Measurements from ENCODE around the gene FOXP1.
A peak's percentile ranks its signal among the peaks of the same experiment; 100 is the strongest.

DNA sequence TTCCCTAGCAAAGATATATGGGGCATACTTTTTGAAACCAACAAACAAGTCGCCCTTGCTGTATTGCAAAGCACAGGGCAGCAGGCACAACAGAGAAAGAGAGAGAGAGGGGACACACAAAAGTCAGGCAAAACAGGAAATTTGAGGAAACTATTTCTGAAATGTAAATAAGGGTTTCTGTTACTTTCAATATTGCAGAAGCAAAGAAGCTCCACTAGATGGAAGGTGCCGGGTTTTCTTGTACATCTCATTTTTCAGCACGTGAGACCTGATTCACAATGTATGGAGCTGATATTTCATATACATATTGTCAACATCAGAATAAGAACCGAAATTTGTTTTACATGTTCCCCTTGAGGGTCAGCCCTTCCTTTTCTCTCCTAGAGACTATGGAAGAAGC is 127.4 kb downstream of the FOXP1 start:
- TF ChIP-seq EZH2phosphoT487 (IDR thresholded peaks at IDR 0.05; ENCODE audit: borderline replicate concordance, low read length) = no peak
- TF ChIP-seq, protein P1, sequence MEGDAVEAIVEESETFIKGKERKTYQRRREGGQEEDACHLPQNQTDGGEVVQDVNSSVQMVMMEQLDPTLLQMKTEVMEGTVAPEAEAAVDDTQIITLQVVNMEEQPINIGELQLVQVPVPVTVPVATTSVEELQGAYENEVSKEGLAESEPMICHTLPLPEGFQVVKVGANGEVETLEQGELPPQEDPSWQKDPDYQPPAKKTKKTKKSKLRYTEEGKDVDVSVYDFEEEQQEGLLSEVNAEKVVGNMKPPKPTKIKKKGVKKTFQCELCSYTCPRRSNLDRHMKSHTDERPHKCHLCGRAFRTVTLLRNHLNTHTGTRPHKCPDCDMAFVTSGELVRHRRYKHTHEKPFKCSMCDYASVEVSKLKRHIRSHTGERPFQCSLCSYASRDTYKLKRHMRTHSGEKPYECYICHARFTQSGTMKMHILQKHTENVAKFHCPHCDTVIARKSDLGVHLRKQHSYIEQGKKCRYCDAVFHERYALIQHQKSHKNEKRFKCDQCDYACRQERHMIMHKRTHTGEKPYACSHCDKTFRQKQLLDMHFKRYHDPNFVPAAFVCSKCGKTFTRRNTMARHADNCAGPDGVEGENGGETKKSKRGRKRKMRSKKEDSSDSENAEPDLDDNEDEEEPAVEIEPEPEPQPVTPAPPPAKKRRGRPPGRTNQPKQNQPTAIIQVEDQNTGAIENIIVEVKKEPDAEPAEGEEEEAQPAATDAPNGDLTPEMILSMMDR (IDR thresholded peaks at IDR 0.05; ENCODE audit: low read depth, low read length, poor library complexity, severe bottlenecking) = peak; percentile 28
